ENCODE results near the gene SLC8B1. TPM values are rescaled to one million over a fixed set of nuclear protein-coding genes. Genes with fewer than 3 reads are reported as not detected.

SLC8B1 gene
- total and polyA plus RNA-seq, 8 donors: 10.5 to 40.1 (median 12.9) TPM

DNA sequence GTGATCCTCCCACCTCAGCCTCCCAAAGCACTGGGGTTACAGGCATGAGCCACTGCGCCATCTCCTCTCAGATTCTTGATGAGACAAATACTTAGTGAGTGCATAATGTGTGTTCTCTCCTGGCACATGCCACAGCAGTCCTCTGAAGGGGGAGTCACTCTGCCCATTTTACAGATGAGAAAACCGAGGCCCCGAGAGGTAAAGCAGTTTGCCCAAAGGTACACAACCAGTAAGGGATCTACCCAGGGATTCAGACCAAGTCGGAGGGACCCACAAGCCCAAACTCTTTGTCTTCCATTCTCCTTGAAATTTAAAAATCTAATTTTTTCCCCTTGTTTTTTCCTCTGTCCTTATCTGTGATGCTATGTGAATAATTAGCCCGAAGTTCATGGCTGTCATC lies 29.8 kb upstream of the SLC8B1 start:
- peaks cover 0 to 9% of the 10 kb centered on the region in 2 donors for H3K36me3 ChIP-seq
- ATAC-seq: no peak
- no peaks in the 10 kb centered on the region for H3K27me3 ChIP-seq
- intact Hi-C loops (cut with DNase I): no loop called here
- no peak for DNase-seq
- no peaks in the 10 kb centered on the region for H3K9me3 ChIP-seq
- no peak overlapping the region for H3K27ac ChIP-seq
- TF ChIP-seq, protein P1, sequence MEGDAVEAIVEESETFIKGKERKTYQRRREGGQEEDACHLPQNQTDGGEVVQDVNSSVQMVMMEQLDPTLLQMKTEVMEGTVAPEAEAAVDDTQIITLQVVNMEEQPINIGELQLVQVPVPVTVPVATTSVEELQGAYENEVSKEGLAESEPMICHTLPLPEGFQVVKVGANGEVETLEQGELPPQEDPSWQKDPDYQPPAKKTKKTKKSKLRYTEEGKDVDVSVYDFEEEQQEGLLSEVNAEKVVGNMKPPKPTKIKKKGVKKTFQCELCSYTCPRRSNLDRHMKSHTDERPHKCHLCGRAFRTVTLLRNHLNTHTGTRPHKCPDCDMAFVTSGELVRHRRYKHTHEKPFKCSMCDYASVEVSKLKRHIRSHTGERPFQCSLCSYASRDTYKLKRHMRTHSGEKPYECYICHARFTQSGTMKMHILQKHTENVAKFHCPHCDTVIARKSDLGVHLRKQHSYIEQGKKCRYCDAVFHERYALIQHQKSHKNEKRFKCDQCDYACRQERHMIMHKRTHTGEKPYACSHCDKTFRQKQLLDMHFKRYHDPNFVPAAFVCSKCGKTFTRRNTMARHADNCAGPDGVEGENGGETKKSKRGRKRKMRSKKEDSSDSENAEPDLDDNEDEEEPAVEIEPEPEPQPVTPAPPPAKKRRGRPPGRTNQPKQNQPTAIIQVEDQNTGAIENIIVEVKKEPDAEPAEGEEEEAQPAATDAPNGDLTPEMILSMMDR (IDR thresholded peaks at IDR 0.05): no peak
- H3K4me1 ChIP-seq: peaks cover 0 to 22% of the 10 kb centered on the region in 2 donors
- H3K4me3 ChIP-seq: no peak overlapping the region

DNA sequence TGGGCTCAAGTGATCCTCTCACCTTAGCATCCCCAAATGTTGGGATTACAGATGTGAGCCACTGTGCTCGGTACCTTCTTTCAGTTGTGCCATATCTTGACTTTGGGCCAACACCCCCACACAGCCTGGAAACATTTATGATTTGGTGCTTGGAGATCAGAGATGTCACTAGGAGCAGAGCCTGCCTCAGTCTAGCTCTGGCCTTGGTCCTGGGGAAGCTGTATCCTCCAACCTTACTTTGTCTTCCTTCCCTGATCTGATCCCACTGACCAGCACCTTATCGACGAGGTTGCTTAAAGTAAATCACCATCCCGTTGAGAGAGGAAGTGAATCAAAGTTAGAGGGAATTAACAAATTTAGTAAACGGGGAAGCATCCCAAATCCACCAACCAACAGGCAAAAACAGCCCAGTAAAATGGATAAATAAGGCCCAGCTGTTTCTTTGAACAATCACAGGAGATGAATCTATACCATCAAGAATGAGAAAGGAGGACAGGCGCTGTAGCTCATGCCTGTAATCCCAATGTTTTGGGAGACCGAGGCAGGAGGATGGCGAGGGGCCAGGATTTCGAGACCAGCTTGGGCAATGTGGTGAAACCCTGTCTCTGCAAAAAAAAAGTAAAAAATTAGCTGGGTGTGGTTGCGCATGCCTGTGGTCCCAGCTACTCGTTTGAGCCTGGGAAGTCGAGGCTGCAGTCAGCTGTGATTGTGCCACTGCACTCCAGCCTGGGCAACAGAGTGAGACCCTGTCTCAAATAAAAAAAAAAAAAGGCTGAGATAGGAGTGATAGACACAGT lies 26.9 kb upstream of the SLC8B1 start:
- Histone ChIP-seq H3K9me3 (no peaks in the 10 kb centered on the region), H3K27me3 (no peaks in the 10 kb centered on the region), H3K4me1 (peaks cover 0 to 29% of the 10 kb centered on the region in 2 donors), H3K4me3 (no peak overlapping the region), H3K27ac (no peak overlapping the region), H3K36me3 (peaks cover 0 to 9% of the 10 kb centered on the region in 2 donors)
- TF ChIP-seq, protein P1 (IDR thresholded peaks at IDR 0.05): no peak
- intact Hi-C loops (cut with DNase I): no loop called here
- no peak for DNase-seq
- no peak for ATAC-seq

DNA sequence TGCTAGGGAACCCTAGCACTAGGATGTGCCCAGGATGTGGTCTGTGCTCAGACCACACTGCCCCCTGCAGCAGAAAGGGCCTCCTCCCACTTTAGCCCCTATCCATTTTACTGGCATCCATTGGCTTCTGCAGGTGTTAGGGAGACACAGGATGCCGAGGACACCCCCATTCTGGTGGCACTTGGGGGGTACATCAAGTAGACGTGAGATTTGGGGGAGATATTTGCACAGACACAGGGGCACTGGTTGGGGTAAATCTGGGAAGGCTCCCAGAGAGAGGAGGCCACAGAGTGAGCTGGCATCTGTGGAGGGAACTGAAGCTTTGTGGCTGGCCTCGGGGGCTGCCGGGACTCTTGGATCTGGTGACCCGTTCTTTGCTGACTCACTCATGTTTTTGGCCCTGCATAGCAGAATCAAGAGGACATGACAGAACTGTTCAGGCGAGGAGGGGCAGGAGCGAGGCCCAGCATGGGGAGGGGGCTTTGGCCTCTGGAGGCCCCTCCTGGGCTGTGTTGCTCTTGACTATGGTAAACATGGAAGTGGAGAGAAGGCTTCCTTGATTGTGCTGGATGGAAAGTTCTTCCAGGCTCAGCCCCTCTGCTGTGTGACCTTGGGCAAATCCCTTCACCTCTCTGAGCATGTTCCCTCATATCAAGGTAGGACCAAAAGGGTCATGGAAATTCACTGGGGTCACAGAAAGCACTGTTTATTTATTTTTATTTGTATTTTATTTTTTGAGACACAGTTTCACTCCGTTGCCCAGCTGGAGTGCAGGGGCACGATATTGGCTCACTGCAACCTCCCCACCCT lies 25.2 kb upstream of the SLC8B1 start:
- no peaks in the 10 kb centered on the region for H3K9me3 ChIP-seq
- peak overlapping the region in 1 of 2 donors; percentile 86 for H3K4me3 ChIP-seq
- TF ChIP-seq, protein P1 (IDR thresholded peaks at IDR 0.05): no peak
- H3K27ac ChIP-seq: peak overlapping the region in 1 of 2 donors; percentile 80
- H3K27me3 ChIP-seq: no peaks in the 10 kb centered on the region
- ATAC-seq (no peak), DNase-seq (no peak)
- peaks cover 0 to 9% of the 10 kb centered on the region in 2 donors for H3K36me3 ChIP-seq
- intact Hi-C loops (cut with DNase I): no loop called here
- peaks cover 0 to 29% of the 10 kb centered on the region in 2 donors for H3K4me1 ChIP-seq

DNA sequence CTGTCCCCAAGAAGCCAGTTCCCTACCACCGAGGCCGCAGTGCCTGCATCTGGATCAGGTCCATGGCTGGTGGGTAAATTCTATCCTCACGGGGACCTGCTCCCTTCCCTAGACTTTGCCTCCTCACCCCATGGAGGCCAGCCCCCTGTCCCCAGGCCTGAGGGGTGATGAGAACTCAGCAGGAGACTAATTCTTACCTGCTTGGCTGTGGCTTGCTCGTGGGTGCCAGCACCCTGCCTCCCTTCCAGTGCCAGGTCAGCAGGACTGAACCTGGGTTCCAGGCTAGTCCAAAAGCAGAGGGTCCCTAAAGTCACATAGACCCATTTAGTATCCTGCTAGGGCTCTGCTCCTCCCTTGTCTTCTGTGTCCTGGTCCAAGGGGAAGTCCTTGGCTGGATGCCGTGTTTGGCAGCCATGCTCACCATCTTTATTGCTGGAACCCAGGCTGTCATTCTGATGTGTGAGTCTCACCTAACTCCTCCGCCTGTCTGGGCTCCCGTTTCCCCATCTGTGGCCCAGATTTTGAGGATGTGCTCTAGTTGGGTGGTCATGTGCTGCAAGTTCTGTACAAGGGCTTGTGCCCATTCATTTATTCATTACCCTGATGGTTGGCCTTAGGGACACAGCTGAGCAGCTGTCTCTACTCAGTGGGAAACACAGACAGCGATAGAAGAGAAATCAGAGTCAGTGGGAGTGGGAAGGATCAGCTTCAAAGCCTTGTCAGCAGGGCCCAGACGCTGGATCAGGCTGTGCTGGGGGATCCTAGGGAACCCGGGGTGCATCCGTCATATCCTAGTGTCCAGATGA lies 24.4 kb upstream of the SLC8B1 start:
- DNase-seq: peak in 2 of 4 donors; percentile 28 to 53
- peak; percentile 2 for ATAC-seq
- TF ChIP-seq, protein P1 (IDR thresholded peaks at IDR 0.05): no peak
- Histone ChIP-seq H3K36me3 (peaks cover 0 to 1% of the 10 kb centered on the region in 2 donors), H3K4me3 (peak overlapping the region; percentile 86), H3K9me3 (no peaks in the 10 kb centered on the region), H3K27ac (peak overlapping the region; percentile 69 to 80), H3K4me1 (peaks cover 0 to 29% of the 10 kb centered on the region in 2 donors), H3K27me3 (no peaks in the 10 kb centered on the region)
- intact Hi-C loops (cut with DNase I): no loop called here

Data from left lung (tissue), 10 donors.